IMR-90 (cell line): Measurements from ENCODE around the gene UNC5B.

Experiments used
- BHLHE40 ChIP-seq: fragments of 150-350 bp; IDR thresholded peaks from 2 replicates; pipeline ENCODE4 v1.6.1; 2016; ENCODE audit warnings: mild to moderate bottlenecking, low read depth, low read length
- CEBPB ChIP-seq: IDR thresholded peaks from 2 replicates; pipeline ENCODE4 v1.6.1; 2012; ENCODE audit warnings: low read depth, low read length, improper control_type of control experiment
- POLR2A ChIP-seq: IDR thresholded peaks from 2 replicates; pipeline ENCODE4 v1.6.1; 2012; ENCODE audit warnings: mild to moderate bottlenecking, low read depth, low read length
- RAD21 ChIP-seq: IDR thresholded peaks from 2 replicates; pipeline ENCODE4 v1.6.1; 2012; ENCODE audit warnings: low read length, improper control_type of control experiment
- TF ChIP-seq, protein P1 (sequence below): fragments of 150-350 bp; IDR thresholded peaks from 2 replicates; pipeline ENCODE4 v1.6.1; 2016; ENCODE audit warnings: low read depth, mild to moderate bottlenecking, low read length, moderate library complexity, borderline replicate concordance
- TF ChIP-seq, protein P2 (sequence below): conservative IDR thresholded peaks from 2 replicates; pipeline ENCODE4 v1.5.1; 2012; ENCODE audit warnings: mild to moderate bottlenecking, low read depth, low read length, improper control_type of control experiment

DNA sequence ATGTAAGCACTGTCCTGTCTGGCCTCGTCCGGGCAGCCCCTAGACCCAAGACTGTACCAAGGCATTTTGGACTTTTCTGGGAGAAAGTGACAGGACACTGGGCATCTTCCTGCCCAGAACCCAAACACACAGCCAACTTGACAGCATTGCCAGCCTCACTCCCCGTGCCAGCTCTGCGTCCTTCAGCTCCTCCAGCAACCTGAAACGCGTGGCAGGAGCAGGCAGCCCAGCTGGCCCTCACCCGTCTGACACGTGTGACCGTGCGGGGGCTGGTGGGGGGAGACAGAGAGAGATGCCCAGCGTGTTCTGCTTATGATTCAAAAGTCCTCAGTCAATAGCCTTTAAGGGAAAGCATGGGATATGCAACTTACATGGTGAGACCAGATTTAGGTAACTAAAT, 56.4 kb downstream of the UNC5B start:
- TF ChIP-seq, protein P1, sequence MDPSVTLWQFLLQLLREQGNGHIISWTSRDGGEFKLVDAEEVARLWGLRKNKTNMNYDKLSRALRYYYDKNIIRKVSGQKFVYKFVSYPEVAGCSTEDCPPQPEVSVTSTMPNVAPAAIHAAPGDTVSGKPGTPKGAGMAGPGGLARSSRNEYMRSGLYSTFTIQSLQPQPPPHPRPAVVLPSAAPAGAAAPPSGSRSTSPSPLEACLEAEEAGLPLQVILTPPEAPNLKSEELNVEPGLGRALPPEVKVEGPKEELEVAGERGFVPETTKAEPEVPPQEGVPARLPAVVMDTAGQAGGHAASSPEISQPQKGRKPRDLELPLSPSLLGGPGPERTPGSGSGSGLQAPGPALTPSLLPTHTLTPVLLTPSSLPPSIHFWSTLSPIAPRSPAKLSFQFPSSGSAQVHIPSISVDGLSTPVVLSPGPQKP, result no peak
- TF ChIP-seq, protein P2, sequence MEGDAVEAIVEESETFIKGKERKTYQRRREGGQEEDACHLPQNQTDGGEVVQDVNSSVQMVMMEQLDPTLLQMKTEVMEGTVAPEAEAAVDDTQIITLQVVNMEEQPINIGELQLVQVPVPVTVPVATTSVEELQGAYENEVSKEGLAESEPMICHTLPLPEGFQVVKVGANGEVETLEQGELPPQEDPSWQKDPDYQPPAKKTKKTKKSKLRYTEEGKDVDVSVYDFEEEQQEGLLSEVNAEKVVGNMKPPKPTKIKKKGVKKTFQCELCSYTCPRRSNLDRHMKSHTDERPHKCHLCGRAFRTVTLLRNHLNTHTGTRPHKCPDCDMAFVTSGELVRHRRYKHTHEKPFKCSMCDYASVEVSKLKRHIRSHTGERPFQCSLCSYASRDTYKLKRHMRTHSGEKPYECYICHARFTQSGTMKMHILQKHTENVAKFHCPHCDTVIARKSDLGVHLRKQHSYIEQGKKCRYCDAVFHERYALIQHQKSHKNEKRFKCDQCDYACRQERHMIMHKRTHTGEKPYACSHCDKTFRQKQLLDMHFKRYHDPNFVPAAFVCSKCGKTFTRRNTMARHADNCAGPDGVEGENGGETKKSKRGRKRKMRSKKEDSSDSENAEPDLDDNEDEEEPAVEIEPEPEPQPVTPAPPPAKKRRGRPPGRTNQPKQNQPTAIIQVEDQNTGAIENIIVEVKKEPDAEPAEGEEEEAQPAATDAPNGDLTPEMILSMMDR, result no peak
- TF ChIP-seq POLR2A (no peak), RAD21 (no peak), BHLHE40 (peak; percentile 64), CEBPB (no peak)
